Activated CD8-positive, alpha-beta memory T cell treated with anti-CD3 and anti-CD28 coated beads for 1 hour (primary cell): Measurements from ENCODE around the gene PTCD2.

ENCODE experiments used
- DNase-seq, 2 donors: peaks; one replicate each; pipeline ENCODE4 v3.0.0-alpha.2; 2020; ENCODE audit warnings: low read depth in 1 of 2; ENCODE audit errors: extremely low read depth in 1 of 2

The PTCD2 gene

GRCh38 chr5:72410688-72411295 lies 90.6 kb downstream of the PTCD2 start:
- DNase-seq, result no peak

- no peak for DNase-seq
These were observed 92.3 kb downstream of the PTCD2 start for GRCh38 chr5:72412283-72413055.

- DNase-seq, result no peak
These were observed 95.6 kb downstream of the PTCD2 start for GRCh38 chr5:72415616-72416325.

GRCh38 chr5:72417333-72418062 lies 97.3 kb downstream of the PTCD2 start:
- DNase-seq, result no peak
